NOMO-1 (cell line): ENCODE data around the gene SALL2.
A peak's percentile ranks its signal among the peaks of the same experiment; 100 is the strongest.

Experiments used
- DNase-seq, 2 experiments: peaks; one replicate each; lab custom pipeline; 2025; ENCODE audit not compliant: unreplicated experiment in 2 of 2; lab: John Stamatoyannopoulos, UW

Gene SALL2

DNA sequence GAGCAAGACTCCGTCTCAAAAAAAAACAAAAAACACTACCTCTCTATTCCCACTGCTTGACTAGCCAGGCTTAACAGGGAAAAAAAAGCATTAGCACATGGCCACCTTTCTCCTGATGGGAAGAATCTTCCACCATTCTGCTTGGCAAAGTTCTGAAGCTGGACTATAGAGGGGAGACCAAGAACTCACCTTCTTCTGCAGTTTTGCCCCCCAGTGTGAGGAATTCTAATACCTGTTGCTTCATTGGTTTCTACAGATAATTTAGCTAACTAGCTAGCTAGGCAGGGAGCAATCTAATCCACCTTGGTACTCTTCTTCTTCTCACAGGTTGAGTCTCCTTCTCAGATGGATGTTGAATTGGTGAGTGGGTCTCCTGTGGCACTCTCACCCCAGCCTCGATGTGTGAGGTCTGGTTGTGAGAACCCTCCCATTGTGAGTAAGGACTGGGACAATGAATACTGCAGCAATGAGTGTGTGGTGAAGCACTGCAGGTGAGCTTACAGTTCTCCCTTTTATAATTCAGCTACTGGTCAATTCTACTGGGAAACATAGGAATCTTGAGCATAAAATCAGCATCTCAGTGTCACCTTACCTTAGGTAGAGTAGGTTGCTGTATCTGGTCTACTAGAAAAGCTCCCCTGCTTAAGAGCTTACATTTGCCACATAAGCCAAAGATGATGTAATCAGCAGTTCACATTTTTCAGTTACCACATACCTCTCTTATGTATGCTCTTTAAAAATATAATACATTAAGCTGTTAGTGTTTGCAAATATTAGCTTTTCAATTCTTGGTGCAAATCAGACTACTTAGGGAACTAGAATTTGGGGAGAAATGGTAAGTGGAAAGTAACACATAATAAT lies 31.0 kb downstream of the SALL2 start:
- DNase-seq, result no peak

DNA sequence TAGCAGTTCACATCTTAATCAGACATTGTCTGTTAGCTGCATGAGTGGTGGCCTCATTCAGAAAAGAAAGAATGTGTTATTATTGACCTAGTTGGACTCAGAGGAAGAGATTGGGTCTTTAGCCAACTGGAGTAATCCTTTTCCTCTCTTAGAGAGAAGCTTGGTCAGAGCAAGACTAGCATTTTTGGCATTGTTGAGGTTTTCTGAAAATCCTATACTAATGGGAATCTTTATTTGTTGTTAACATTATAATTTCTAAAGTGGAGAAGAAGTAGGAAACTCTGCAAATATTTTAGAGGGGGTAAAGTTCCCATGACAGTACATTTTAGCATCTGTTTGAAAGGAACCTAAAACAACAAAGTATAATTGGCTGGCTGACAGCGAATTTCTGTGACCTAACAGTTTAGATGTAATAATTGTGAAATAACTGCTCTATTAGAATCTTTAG lies 39.5 kb downstream of the SALL2 start:
- DNase-seq, result no peak

DNA sequence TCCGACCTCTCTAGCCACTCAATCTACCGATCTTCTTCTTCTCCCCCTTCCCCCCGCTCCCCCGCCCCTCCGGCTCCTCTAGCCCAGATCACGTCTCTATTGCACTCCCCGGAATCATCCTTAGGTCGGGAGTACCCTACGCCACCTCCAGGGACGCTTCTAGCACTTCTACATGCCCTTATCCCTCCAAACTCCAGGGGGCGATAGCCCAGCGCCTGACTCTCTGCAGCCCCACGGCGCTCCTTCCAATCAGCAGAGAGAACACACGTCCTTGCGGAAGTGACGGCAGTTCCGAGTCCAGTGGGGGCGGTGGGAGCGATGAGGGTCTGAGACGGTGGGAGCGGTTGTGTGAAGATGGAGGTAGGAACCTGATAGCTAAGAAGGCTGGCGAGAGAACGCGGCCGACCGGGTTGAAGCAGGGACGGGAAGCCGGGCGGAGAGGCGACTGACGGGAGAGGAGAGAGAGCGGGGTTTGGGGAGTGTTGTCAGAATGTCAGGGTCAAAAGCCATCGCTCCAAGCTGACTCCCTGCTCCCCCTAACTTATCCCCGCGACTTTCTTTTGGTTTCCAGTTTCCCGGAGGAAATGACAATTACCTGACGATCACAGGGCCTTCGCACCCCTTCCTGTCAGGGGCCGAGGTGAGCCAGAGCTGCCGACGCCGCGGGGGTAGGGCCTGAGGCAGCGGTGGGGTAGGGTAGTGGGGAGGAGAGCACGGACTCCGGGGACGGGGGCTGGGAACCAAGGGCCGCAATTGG lies 49.0 kb downstream of the SALL2 start, which contains the start of the genes RAB2B and TOX4:
RAB2B (minus strand) TSS at position 35 of the 757 bp plus-strand sequence. CDS start 87 bp downstream, outside the sequence.
TOX4 (plus strand) TSS at position 271 of the 757 bp plus-strand sequence; CDS start at position 355, 84 bp downstream.
- DNase-seq, result peak; percentile 97 to 99

DNA sequence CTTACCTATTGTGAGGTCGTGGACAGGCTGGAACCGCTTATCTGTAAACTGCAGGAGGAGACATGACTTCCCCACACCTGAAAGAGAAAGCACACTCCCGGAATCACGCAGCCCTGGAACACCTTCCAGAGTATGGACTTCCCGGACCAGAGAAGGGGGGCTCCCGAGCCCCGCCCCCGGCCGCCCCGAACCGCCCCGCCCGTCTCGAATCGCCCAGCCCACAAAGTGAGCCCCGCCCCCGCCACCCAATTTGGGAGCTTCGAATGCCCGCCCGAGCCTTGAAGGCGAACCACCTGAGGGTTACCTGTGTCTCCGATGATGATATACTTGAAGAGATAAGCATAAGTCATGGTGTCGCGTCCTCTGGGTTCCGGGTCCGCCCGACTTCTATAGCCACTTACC lies 49.6 kb downstream of the SALL2 start:
- peak; percentile 52 to 66 for DNase-seq

DNA sequence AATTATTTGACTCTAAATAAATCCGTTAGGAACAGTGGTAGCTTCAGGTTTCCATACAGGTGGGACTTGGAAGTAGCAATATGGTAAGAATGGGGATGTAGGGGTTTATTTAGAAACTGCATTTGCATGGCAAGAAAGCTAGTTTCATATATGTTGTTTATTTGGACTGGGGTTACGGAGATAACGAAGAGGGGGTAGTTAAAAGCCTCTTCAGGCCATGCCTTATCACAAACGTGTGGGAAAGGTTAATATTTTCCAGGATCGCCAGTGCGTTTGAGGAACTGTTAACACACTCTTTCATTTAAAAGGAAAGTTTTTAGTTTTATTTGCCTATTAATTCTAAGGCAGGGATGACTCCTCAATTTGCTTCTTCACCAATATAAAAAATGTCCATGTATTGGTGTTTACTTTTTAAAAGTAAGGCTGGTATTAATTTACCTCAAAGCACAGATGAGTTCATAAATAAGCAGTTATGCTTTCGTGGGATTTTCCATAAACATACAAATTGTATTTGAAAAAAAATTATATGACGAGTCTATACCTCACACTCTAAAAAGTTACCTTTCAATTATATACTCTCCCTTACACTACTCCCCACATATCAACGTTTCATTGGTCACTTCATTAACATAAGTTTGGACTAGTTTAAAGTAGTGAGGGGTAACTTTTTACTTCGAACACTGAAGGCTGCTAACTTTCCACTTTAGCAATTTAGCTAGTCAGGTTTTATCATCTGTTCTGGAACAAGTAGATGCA lies 50.2 kb downstream of the SALL2 start:
- DNase-seq, result no peak
